ENCODE measurements around the gene ATAD2B. TPM values are rescaled to one million over a fixed set of nuclear protein-coding genes. Genes with fewer than 3 reads are reported as not detected.

Gene ATAD2B
- total and polyA plus RNA-seq, 2 of the 4 experiments (the other 2 are of a cell fraction), result 1.5 to 5.0 TPM

GRCh38 chr2:23762141-23762540 lies 164.8 kb downstream of the ATAD2B start:
- POLR2A ChIA-PET (ENCODE audit: unreplicated experiment), result no interaction called here
- no CpG with 5 or more reads among the region's 3 CpGs for WGBS, 2 experiments (ENCODE audit: extremely low coverage in 2 of 2, insufficient read length in 1 of 2)
- Histone ChIP-seq H4K91ac (ENCODE audit: insufficient read depth, low read depth, low read length) (no peak overlapping the region), H4K8ac (ENCODE audit: low read depth in 2 of 2, low read length in 2 of 2) (no peak overlapping the region), H2BK20ac (ENCODE audit: low read depth, low read length) (no peak overlapping the region), H2AK5ac (ENCODE audit: low read depth, low read length) (no peak overlapping the region), H2BK120ac (ENCODE audit: low read depth, low read length) (no peak overlapping the region), H3K4ac (ENCODE audit: low read depth, low read length) (no peak overlapping the region), H2BK15ac (ENCODE audit: low read depth, low read length) (no peak overlapping the region), H2AK9ac (replicated peaks; ENCODE audit: low read depth, low read length, poor library complexity) (no peak overlapping the region), H2BK5ac (ENCODE audit: low read depth, low read length, poor library complexity, severe bottlenecking) (no peak overlapping the region), H2AFZ (replicated peaks; ENCODE audit: low read length, poor library complexity) (no peak overlapping the region), H3K9me1 (ENCODE audit: insufficient read depth, low read length) (no peaks in the 10 kb centered on the region), H3K4me2 (ENCODE audit: low read depth, low read length) (no peak overlapping the region), H3K56ac (ENCODE audit: extremely low read depth, insufficient read depth, low read length) (no peak overlapping the region), H3K4me1 (ENCODE audit: control insufficient read depth, insufficient read depth, low read length) (peaks cover 12% of the 10 kb centered on the region), H3K79me1 (ENCODE audit: low read depth in 1 of 2, low read length in 2 of 2) (no peaks in the 10 kb centered on the region), H3K27ac (ENCODE audit: insufficient read depth, low read length) (no peak overlapping the region), H3K23ac (ENCODE audit: low read depth, low read length) (no peak overlapping the region), H3K4me3 (ENCODE audit: insufficient read depth, low read depth, low read length) (no peak overlapping the region), H3K9me3 (ENCODE audit: control insufficient read depth, insufficient read depth, low read length) (no peaks in the 10 kb centered on the region), H3K14ac (replicated peaks; ENCODE audit: low read depth, low read length) (no peak overlapping the region), H3K27me3 (ENCODE audit: control insufficient read depth, insufficient read depth, low read length) (no peaks in the 10 kb centered on the region), H3K36me3 (ENCODE audit: control insufficient read depth, insufficient read depth, low read length) (no peaks in the 10 kb centered on the region), H3K18ac (ENCODE audit: low read depth, low read length) (no peak overlapping the region), H4K5ac (ENCODE audit: low read depth, low read length) (no peak overlapping the region), H4K20me1 (ENCODE audit: insufficient read depth, low read length) (no peaks in the 10 kb centered on the region), H3K9ac (ENCODE audit: low read depth, low read length) (no peak overlapping the region)
- dilution Hi-C loops (cut with HindIII; ENCODE audit: low sequenced_read_pairs, unreplicated experiment), result no loop called here
- intact Hi-C loops (cut with micrococcal nuclease), result loop anchor here (5.0 kb wide), 2 partner anchors 360 to 375 kb away; partner anchors contain the start of gene KLHL29
- in situ Hi-C loops (cut with MboI; ENCODE audit: low sequenced_read_pairs), result loop anchor here (5.0 to 25.0 kb wide), 2 partner anchors 375 to 565 kb away; partner anchors contain the start of gene KLHL29
- TF ChIP-seq RAD21 (IDR thresholded peaks at IDR 0.05; ENCODE audit: low read length) (no peak), CEBPB (IDR thresholded peaks at IDR 0.05; ENCODE audit: low read depth, low read length) (no peak), MXI1 (IDR thresholded peaks at IDR 0.05; ENCODE audit: borderline replicate concordance, low read depth, low read length) (no peak), CHD1 (IDR thresholded peaks at IDR 0.05; ENCODE audit: low read depth, low read length) (no peak), POLR2A (IDR thresholded peaks at IDR 0.05; ENCODE audit: low read depth, low read length) (no peak), BHLHE40 (IDR thresholded peaks at IDR 0.05; ENCODE audit: low read depth, low read length) (no peak), RFX5 (IDR thresholded peaks at IDR 0.05; ENCODE audit: low read depth, low read length) (no peak), NFE2L2 (IDR thresholded peaks at IDR 0.05; ENCODE audit: low read depth, low read length) (no peak), MAZ (IDR thresholded peaks at IDR 0.05; ENCODE audit: borderline replicate concordance, low read depth, low read length) (no peak), FOS (IDR thresholded peaks at IDR 0.05; ENCODE audit: low read depth, low read length) (no peak)
- TF ChIP-seq, protein P1, sequence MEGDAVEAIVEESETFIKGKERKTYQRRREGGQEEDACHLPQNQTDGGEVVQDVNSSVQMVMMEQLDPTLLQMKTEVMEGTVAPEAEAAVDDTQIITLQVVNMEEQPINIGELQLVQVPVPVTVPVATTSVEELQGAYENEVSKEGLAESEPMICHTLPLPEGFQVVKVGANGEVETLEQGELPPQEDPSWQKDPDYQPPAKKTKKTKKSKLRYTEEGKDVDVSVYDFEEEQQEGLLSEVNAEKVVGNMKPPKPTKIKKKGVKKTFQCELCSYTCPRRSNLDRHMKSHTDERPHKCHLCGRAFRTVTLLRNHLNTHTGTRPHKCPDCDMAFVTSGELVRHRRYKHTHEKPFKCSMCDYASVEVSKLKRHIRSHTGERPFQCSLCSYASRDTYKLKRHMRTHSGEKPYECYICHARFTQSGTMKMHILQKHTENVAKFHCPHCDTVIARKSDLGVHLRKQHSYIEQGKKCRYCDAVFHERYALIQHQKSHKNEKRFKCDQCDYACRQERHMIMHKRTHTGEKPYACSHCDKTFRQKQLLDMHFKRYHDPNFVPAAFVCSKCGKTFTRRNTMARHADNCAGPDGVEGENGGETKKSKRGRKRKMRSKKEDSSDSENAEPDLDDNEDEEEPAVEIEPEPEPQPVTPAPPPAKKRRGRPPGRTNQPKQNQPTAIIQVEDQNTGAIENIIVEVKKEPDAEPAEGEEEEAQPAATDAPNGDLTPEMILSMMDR (conservative IDR thresholded peaks at IDR 0.05; ENCODE audit: low read depth, low read length), result no peak
- TF ChIP-seq, protein P2, sequence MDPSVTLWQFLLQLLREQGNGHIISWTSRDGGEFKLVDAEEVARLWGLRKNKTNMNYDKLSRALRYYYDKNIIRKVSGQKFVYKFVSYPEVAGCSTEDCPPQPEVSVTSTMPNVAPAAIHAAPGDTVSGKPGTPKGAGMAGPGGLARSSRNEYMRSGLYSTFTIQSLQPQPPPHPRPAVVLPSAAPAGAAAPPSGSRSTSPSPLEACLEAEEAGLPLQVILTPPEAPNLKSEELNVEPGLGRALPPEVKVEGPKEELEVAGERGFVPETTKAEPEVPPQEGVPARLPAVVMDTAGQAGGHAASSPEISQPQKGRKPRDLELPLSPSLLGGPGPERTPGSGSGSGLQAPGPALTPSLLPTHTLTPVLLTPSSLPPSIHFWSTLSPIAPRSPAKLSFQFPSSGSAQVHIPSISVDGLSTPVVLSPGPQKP (IDR thresholded peaks at IDR 0.05; ENCODE audit: borderline replicate concordance, low read depth, low read length), result no peak
- no peak for DNase-seq
- no TSS peak for BruUV-seq (replicated peaks)
- no peak for ATAC-seq (ENCODE audit: low read depth)
- CTCF ChIA-PET, result interaction anchor here (0.6 kb wide), 1 partner anchor 291 kb away, joined by 3 read pairs; no protein-coding TSS in a partner anchor
